Adrenal gland (tissue), 12 donors: ENCODE results near the gene ZNF609. TPM values are rescaled to one million over a fixed set of nuclear protein-coding genes. Genes with fewer than 3 reads are reported as not detected.
"Not testable (repeated sequence)": the region's sequence is repeated elsewhere in the genome, so short reads cannot be mapped to it uniquely, and the experiment has no call there.

Source experiments
- DNase-seq, 7 donors: peaks; one replicate each; pipeline ENCODE4 v3.0.0-alpha.2; 2019 to 2020
- H3K27ac ChIP-seq, 5 donors: fragments of 200-600 bp; sonication (generic) in 4 of 5; 1 replicate in 3 of 5; 2 replicates in 2 of 5; pipeline versions ENCODE4 v1.5.1 to v1.8.0; 2016 to 2020; ENCODE audit warnings: mild to moderate bottlenecking in 1 of 5
- H3K27me3 ChIP-seq: fragments of 200-600 bp; 2 replicates; pipeline ENCODE4 v1.8.0; 2021
- H3K36me3 ChIP-seq, 2 donors: fragments of 200-600 bp; replicated peaks in 1 of 2; 1 replicate in 1 of 2; 2 replicates in 1 of 2; pipeline versions ENCODE4 v1.5.1 to v1.8.0; 2018 to 2022
- H3K4me1 ChIP-seq, 2 donors: fragments of 200-600 bp; replicated peaks in 1 of 2; 1 replicate in 1 of 2; 2 replicates in 1 of 2; pipeline versions ENCODE4 v1.5.1 to v1.8.0; 2018 to 2021
- H3K4me3 ChIP-seq, 4 donors: fragments of 200-600 bp; sonication (generic) in 3 of 4; one replicate each; pipeline ENCODE4 v1.5.1; 2016 to 2018
- H3K9me3 ChIP-seq, 3 donors: fragments of 200-600 bp; sonication (generic) in 1 of 3; replicated peaks in 1 of 3; 1 replicate in 2 of 3; 2 replicates in 1 of 3; pipeline versions ENCODE4 v1.5.1 to v1.8.0; 2016 to 2021
- POLR2A ChIP-seq, 2 donors: fragments of 450-650 bp; IDR thresholded peaks; one replicate each; pipeline ENCODE4 v1.6.1; 2017; ENCODE audit warnings: antibody characterized with exemption in 2 of 2, mild to moderate bottlenecking in 2 of 2, moderate library complexity in 1 of 2
- WGBS, 4 donors: extraction: QIAGEN DNeasy Blood & Tissue Kit in 2 of 4; methylation state at CpG; one replicate each; pipeline versions ENCODE4 v1.1.5 to v1.1.7; 2013 to 2017; 5-methylcytosine and 5-hydroxymethylcytosine counted together
- intact Hi-C, 2 donors: fragments of 100-400 bp; cut with DNase I; formaldehyde crosslinking; loops; one replicate each; pipeline versions ENCODE4 v1.14.1 to v1.15.0; 2022 to 2023
- polyA plus RNA-seq, 3 donors: library from polyadenylated mRNA; stranded (reverse); fragments of 200-250 nt in 2 of 3; fragments of 350-450 nt in 1 of 3; fragmentation: Illumina TruSeq in 1 of 3; extraction: RNeasy Lipid Tissue Mini Kit (QIAGEN cat#74804) in 1 of 3; gene quantifications; one replicate each; pipeline ENCODE4 v1.2.3, GENCODE V29; 2013 to 2014
- total RNA-seq, 9 donors: library from RNA; depleted of rRNA in 4 of 9; stranded (reverse); fragments of >200 nt in 4 of 9; fragments of 120-200 nt in 1 of 9; fragmentation: NEBNext Ultra II Directional in 1 of 9; extraction: Animal tissue kit (Norgen Biotek cat#: 25700) in 1 of 9; gene quantifications; one replicate each; pipeline versions ENCODE4 v1.1.0 to v1.2.4, GENCODE V29; 2013 to 2023
- TF ChIP-seq, protein P1 (sequence below), 6 experiments: fragments of 450-650 bp in 4 of 6; fragments of 200-600 bp in 2 of 6; sonication (generic) in 1 of 6; IDR thresholded peaks; 1 replicate in 5 of 6; 2 replicates in 1 of 6; pipeline versions ENCODE4 v1.5.1 to v1.8.0; 2016 to 2021; ENCODE audit warnings: antibody characterized with exemption in 6 of 6, mild to moderate bottlenecking in 2 of 6, moderate library complexity in 1 of 6
- donor health status: healthy with polysubstance abuse.
- donor health status: Bipolar disorder and iron deficiency.
- donor health status: DM: yes; HTN: yes; CAD: no.
- donor health status: DM: no; HTN: no; CAD: no.
- donor health status: DM: no; HTN: no; CAD: no.
- donor health status: DM: yes; HTN: yes; CAD: no.

Gene ZNF609
- total and polyA plus RNA-seq, 12 donors = 4.4 to 35.5 (median 25.4) TPM

- H3K4me3 ChIP-seq = no peak overlapping the region
- no peak for TF ChIP-seq POLR2A (IDR thresholded peaks at IDR 0.05)
- TF ChIP-seq, protein P1, sequence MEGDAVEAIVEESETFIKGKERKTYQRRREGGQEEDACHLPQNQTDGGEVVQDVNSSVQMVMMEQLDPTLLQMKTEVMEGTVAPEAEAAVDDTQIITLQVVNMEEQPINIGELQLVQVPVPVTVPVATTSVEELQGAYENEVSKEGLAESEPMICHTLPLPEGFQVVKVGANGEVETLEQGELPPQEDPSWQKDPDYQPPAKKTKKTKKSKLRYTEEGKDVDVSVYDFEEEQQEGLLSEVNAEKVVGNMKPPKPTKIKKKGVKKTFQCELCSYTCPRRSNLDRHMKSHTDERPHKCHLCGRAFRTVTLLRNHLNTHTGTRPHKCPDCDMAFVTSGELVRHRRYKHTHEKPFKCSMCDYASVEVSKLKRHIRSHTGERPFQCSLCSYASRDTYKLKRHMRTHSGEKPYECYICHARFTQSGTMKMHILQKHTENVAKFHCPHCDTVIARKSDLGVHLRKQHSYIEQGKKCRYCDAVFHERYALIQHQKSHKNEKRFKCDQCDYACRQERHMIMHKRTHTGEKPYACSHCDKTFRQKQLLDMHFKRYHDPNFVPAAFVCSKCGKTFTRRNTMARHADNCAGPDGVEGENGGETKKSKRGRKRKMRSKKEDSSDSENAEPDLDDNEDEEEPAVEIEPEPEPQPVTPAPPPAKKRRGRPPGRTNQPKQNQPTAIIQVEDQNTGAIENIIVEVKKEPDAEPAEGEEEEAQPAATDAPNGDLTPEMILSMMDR (IDR thresholded peaks at IDR 0.05) = no peak
- H3K9me3 ChIP-seq = no peaks in the 10 kb centered on the region
- intact Hi-C loops = no loop called here
- no peak for DNase-seq
- WGBS, 4 donors = 74 to 86% (median 81%) methylated on average over 2 of the region's 2 CpGs
- no peaks in the 10 kb centered on the region for H3K36me3 ChIP-seq
- H3K27ac ChIP-seq = no peak overlapping the region
- peaks cover 0 to 5% of the 10 kb centered on the region in 2 donors for H3K4me1 ChIP-seq
- no peaks in the 10 kb centered on the region for H3K27me3 ChIP-seq
These were observed 33.3 kb downstream of the ZNF609 start for GRCh38 chr15:64493641-64494040.

GRCh38 chr15:64495968-64496367 lies 35.6 kb downstream of the ZNF609 start:
- H3K9me3 ChIP-seq, H3K27me3 ChIP-seq, H3K27ac ChIP-seq, H3K4me3 ChIP-seq, intact Hi-C loops, DNase-seq: not testable (repeated sequence)
- peaks cover 0 to 14% of the 10 kb centered on the region in 2 donors for H3K4me1 ChIP-seq
- 91 to 98% (median 93%) methylated on average over 2 of the region's 2 CpGs for WGBS, 4 donors
- H3K36me3 ChIP-seq = peaks cover 0 to 11% of the 10 kb centered on the region in 2 donors

GRCh38 chr15:64500695-64501395 lies 40.5 kb downstream of the ZNF609 start:
- Histone ChIP-seq H3K27ac (peak overlapping the region in 2 of 5 donors; percentile 0 to 4), H3K9me3 (no peaks in the 10 kb centered on the region), H3K4me3 (no peak overlapping the region), H3K4me1 (peaks cover 23 to 41% of the 10 kb centered on the region in 2 donors), H3K36me3 (peaks cover 0 to 11% of the 10 kb centered on the region in 2 donors), H3K27me3 (no peaks in the 10 kb centered on the region)
- WGBS, 4 donors = 53 to 71% (median 62%) methylated on average over 3 of the region's 3 CpGs
- intact Hi-C loops = no loop called here
- TF ChIP-seq, protein P1 (IDR thresholded peaks at IDR 0.05) = no peak
- no peak for TF ChIP-seq POLR2A (IDR thresholded peaks at IDR 0.05)
- no peak for DNase-seq

GRCh38 chr15:64501396-64501715 lies 41.0 kb downstream of the ZNF609 start:
- H3K4me1 ChIP-seq = peaks cover 23 to 41% of the 10 kb centered on the region in 2 donors
- H3K9me3 ChIP-seq = no peaks in the 10 kb centered on the region
- no peak for DNase-seq
- intact Hi-C loops = no loop called here
- H3K36me3 ChIP-seq = peaks cover 0 to 11% of the 10 kb centered on the region in 2 donors
- no peak overlapping the region for H3K4me3 ChIP-seq
- peak overlapping the region in 2 of 5 donors; percentile 0 to 4 for H3K27ac ChIP-seq
- no peaks in the 10 kb centered on the region for H3K27me3 ChIP-seq
- 67 to 73% (median 69%) methylated on average over 1 of the region's 1 CpG for WGBS, 4 donors
- TF ChIP-seq, protein P1 (IDR thresholded peaks at IDR 0.05) = no peak
- no peak for TF ChIP-seq POLR2A (IDR thresholded peaks at IDR 0.05)

- H3K9me3 ChIP-seq = no peaks in the 10 kb centered on the region
- DNase-seq = no peak
- no peaks in the 10 kb centered on the region for H3K27me3 ChIP-seq
- 74 to 86% (median 79%) methylated on average over 2 of the region's 2 CpGs for WGBS, 4 donors
- intact Hi-C loops = no loop called here
- H3K4me3 ChIP-seq = no peak overlapping the region
- H3K36me3 ChIP-seq = peaks cover 0 to 11% of the 10 kb centered on the region in 2 donors
- H3K4me1 ChIP-seq = peaks cover 29 to 48% of the 10 kb centered on the region in 2 donors
- TF ChIP-seq, protein P1 (IDR thresholded peaks at IDR 0.05) = no peak
- TF ChIP-seq POLR2A (IDR thresholded peaks at IDR 0.05) = no peak
- peak overlapping the region in 2 of 5 donors; percentile 4 to 46 for H3K27ac ChIP-seq
These were observed 41.8 kb downstream of the ZNF609 start for GRCh38 chr15:64502151-64502550.
